NCI-H2081 (cell line): ENCODE results near the gene ANXA10.
"Not testable (repeated sequence)": the region's sequence is repeated elsewhere in the genome, so short reads cannot be mapped to it uniquely, and the experiment has no call there.

Experiments used
- DNase-seq, 2 experiments: peaks; one replicate each; lab custom pipeline; 2025; lab: John Stamatoyannopoulos, UW

The ANXA10 gene

GRCh38 chr4:168162604-168163003 is 70.3 kb downstream of the ANXA10 start:
- DNase-seq, result no peak

DNA sequence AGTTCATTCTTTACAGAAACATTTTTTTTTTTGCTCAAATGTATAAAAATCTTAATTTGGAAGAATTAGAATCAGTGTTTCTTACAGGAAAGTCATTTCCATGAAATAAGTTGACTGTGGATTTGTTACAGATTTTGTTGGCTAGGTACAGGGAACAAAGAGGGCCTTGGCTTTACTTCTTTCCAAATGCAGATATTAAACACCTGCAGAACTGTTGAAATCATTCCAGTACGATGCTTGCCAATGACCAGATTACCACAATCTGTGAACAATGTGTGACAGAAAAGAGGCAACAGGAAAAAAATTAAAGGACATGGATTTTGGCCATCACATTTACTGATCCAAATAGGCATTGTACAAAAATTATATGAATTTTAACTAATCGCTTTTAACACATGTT is 70.8 kb downstream of the ANXA10 start:
- no peak for DNase-seq

GRCh38 chr4:168164045-168164444 is 71.7 kb downstream of the ANXA10 start:
- DNase-seq, result no peak

GRCh38 chr4:168164915-168165548 is 72.7 kb downstream of the ANXA10 start:
- DNase-seq, result no peak

DNA sequence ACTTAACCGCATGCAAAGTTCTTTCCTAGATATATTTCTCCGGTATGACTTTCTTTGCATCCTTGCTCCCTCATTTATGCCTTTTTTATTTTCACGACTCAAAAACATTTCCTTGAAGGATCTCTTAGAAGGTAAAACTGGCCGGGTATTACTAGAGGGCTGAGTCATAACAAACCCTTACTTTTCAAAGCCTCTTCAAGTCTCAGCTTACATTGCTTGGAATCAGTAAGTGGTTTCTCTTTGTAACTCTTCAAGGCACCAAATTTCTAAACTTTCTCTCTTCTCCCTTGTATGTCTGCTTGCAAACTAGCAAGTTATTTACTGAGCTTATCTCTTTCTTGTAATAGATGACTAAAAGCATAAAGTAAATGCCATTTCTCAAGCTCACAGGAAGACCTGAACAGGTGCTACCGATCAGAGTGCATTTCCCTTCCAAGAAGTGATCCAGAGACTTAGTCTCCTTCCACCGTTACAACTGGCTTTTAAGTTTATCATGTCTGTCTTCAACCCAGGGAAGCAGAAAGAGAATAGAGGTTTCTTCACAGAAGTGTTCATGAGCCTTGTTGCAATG is 75.5 kb downstream of the ANXA10 start:
- no peak for DNase-seq

DNA sequence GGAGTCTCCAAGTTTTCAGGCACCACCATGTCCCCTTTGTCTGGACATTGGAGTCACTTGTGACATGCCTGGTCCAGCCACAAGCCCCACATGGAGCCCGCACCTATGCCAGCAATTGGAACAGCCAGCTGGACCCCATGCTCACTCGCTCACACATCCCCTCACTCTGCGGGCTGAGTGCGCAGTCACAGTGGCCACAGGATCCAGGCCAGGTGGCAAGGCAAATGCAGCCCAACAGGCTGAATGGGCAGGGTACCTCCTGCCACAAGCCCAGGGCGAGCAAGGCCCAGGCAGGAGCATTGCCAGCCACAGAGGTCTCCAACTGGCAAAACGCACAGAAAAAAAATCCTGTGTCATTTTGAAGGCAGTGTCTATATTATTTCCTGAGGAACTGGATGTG is 82.0 kb downstream of the ANXA10 start:
- DNase-seq, result no peak

GRCh38 chr4:168177546-168178149 is 85.3 kb downstream of the ANXA10 start:
- DNase-seq, result no peak

DNA sequence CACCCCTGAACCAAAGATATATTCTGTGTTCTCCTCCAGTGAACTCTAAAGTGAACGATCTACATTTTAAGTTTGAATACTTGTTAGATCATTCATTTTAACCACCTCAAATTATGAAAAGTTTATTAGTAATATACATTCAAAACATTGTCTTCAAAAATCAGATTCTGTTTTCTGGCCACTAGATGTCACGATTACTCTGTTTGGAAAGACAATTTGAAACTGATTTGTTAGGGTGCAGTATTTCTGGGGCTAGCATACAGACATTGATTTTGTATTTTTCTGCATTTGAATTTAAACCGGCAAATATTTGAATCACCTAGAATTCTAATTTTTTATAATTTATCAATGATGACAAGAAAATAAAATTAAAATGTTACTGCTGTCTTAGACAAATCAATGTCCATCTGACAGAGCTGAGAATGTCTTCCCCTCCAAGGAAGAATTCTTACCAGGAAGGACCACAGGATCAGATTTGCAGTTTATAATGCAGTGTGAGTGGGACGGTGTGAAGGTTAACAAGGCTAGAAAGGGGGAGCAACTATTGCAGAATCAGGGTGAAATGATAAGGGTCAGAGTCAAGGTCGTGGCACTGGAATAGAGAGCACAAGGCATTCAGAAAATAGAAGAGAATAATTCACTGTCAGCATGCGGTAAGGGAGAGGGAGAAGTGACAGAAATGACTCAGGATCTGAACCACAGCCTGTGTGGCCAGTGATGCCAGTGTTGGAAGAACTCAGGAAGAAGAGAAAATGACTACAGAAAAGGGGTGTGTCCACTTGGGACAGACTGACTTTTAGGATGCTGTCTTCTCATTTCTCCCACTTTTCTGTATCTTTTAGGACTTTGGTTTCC is 91.6 kb downstream of the ANXA10 start:
- DNase-seq, result peak; percentile 1 to 34

- DNase-seq, result no peak
These were observed 96.4 kb downstream of the ANXA10 start for GRCh38 chr4:168188754-168189153.

DNA sequence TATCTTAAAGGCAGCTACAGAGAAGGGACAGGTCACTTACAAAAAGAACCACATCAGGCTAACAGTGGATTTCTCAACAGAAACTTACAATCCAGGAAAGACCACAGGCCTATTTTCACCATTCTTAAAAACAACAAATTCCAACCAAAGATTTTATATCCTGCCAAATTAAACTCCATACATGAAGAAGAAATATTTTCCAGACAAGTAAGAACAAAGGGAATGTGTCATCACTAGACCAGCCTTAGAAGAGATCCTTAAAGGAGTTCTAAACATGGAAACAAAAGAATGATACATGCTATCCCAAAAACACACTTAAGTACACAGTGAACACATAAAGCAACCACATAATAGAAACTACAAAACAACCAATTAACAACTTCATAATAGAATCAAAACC is 105.6 kb downstream of the ANXA10 start:
- DNase-seq, result no peak

- no peak for DNase-seq
These were observed 107.1 kb downstream of the ANXA10 start for GRCh38 chr4:168199260-168199957.

DNA sequence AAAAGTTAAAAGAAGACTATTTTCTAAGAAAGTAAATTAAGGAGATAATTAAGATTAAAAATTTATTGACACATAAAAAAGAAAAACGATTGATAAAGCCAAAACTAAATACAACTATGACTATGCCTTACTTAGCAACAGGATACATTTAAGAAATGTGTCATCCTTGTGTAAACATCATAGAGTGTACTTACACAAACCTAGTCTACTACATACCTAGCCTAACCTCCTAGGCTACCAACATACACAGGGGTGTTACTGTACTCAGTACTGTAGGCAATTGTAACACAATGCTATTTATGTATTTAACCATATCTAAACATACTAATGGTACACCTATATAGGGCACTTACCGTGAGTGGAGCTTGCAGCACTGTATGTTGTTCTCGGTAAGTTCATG is 108.3 kb downstream of the ANXA10 start:
- no peak for DNase-seq

DNA sequence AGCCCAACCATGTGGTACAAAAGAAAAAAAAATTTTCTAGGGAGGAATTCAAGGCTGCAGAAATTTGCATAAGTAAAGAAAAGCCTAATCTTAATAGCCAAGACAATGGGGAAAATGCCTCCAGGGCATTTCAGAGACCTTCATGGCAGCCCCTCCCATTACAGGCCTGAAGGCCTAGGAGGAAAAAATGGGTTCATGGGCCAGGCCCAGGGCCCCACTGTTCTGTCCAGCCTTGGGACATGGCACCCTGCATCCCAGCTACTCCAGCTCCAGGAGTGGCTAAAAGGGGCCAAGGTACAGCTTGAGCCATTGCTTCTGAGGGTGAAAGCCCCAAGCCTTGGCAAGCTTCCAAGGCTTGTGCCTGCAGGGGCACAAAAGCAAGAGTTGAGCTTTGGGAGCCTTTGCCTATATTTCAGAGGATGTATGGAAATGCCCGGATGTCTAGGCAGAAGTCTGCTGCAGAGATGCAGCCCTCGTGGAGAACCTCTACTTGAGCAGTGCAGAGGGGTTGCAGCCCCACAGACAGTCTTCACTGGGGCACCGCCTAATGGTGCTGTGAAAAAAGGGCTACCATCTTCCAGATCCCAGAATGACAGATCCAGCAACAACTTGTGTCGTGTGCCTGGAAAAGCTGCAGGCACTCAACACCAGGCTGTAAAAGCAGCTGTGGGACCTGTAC is 111.0 kb downstream of the ANXA10 start:
- no peak for DNase-seq

DNA sequence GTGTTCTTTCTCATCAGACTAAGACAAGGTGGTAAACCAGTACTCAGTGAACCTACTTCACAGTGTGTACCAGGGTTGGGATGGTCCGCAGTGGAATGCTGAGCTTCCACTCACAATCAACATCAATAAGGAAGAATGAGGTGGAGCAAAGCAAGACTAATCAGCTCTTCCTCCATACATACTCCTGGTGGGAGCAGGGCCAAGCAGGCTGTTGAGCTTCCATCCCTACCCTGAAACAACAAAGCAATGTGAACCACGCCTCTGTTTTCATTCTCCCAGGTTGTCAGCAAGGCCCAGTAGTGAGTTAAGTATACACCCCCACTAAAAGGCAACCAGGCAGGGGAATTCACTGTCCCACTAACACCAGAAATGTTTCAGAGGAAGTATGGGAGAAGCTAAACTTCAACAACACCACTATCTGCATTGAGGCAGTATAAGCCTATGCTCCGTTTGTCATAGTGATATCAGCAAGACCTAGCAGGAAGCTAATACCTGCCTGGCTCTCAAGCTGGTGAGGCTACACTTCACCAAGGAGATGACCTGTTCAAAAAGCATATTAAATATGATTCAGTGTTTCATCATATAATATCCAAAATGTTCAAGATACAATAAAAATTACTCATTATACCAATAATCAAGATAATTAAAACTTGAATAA is 116.7 kb downstream of the ANXA10 start:
- DNase-seq, result no peak

DNA sequence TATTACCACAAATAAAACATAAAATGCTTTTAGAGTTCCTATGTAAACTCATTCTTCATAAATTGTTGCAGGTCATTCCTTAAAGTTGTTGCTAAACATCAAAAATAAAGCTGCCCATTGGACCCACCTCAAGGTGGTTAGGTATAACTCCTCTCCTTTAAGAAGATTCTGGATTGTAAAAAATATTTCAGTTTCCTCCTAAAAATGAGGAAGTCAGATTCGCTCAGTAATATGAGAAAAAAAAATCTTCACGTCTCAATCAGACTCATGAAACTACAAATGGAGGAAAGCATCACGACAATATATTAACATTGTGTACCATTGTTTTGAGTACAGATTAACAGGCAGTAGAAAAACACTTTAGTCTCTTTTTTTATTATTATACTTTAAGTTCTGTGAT is 120.3 kb downstream of the ANXA10 start:
- no peak for DNase-seq

DNA sequence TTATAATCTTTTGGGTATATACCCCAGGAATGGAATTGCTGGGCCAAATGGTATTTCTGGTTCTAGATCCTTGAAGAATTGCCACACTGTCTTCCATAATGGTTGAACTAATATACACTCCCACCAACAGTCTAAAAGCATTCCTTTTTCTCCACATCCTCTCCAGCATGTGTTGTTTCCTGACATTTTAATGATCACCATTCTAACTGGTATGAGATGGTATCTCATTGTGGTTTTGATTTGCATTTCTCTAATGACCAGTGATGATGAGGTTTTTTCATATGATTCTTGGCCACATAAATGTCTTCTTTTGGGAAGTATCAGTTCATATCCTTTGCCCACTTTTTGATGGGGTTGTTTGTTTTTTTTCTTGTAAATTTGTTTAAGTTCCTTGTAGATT is 121.2 kb downstream of the ANXA10 start:
- DNase-seq, result not testable (repeated sequence)

GRCh38 chr4:168218645-168219044 is 126.3 kb downstream of the ANXA10 start:
- no peak for DNase-seq

DNA sequence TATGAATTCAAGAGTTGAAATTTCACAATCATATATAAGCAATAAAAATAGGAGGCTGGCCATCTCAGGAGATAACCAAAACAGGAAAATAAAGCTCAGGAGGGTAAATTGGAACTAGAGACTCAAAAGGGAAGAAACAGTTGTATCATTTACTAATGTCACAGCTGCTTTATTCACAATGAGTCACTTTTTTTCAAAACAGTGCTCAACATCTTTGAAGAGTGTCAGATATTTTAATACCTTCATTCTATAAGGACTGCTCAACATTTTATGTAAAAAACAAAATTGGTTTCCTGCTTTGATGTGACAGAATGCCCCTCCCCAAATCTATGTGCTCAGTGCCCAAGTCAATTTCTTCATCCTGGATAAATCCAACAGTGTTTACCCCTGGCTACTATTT is 128.6 kb downstream of the ANXA10 start:
- no peak for DNase-seq

GRCh38 chr4:168221301-168221700 is 129.0 kb downstream of the ANXA10 start:
- peak in 1 of 2 experiments; percentile 15 for DNase-seq
